Gastroesophageal sphincter (tissue), 4 donors: Measurements from ENCODE around the gene MRPL11. TPM values are rescaled to one million over a fixed set of nuclear protein-coding genes. Genes with fewer than 3 reads are reported as not detected.
A peak's percentile ranks its signal among the peaks of the same experiment; 100 is the strongest.

Source experiments
- ATAC-seq: fragments of 150-250 bp; one replicate; pipeline ENCODE4 v1.9.1; 2016; ENCODE audit warnings: mild to moderate bottlenecking, moderate library complexity
- H3K27ac ChIP-seq, 4 donors: fragments of 200-600 bp; sonication (generic) in 3 of 4; 1 replicate in 3 of 4; 2 replicates in 1 of 4; pipeline ENCODE4 v1.5.1; 2016 to 2019
- H3K27me3 ChIP-seq: fragments of 200-600 bp; sonication (generic); one replicate; pipeline ENCODE4 v1.5.1; 2019
- H3K36me3 ChIP-seq, 2 donors: fragments of 200-600 bp; sonication (generic); one replicate each; pipeline ENCODE4 v1.5.1; 2019; ENCODE audit warnings: control low read depth in 1 of 2
- H3K4me1 ChIP-seq, 3 donors: fragments of 200-600 bp; sonication (generic); 1 replicate in 2 of 3; 2 replicates in 1 of 3; pipeline ENCODE4 v1.5.1; 2016 to 2019; ENCODE audit warnings: control low read depth in 2 of 3
- H3K4me3 ChIP-seq, 2 donors: fragments of 200-600 bp; sonication (generic); one replicate each; pipeline ENCODE4 v1.5.1; 2019; ENCODE audit warnings: mild to moderate bottlenecking in 1 of 2, moderate library complexity in 1 of 2
- H3K9me3 ChIP-seq, 3 donors: fragments of 200-600 bp; sonication (generic); one replicate each; pipeline ENCODE4 v1.5.1; 2017 to 2019; ENCODE audit warnings: control low read depth in 2 of 3
- CTCF ChIP-seq, 4 experiments: fragments of 200-600 bp in 2 of 4; fragments of 450-650 bp in 2 of 4; sonication (generic) in 1 of 4; IDR thresholded peaks; one replicate each; pipeline ENCODE4 v1.5.1; 2017 to 2019; ENCODE audit warnings: antibody characterized with exemption in 4 of 4, mild to moderate bottlenecking in 2 of 4, moderate library complexity in 2 of 4
- EP300 ChIP-seq: sonication (generic); formaldehyde crosslinking; IDR thresholded peaks from one replicate; pipeline ENCODE4 v1.6.1; 2017; ENCODE audit warnings: antibody characterized with exemption, mild to moderate bottlenecking
- POLR2A ChIP-seq, 2 donors: fragments of 450-650 bp; IDR thresholded peaks; one replicate each; pipeline ENCODE4 v1.6.1; 2017; ENCODE audit warnings: antibody characterized with exemption in 2 of 2, mild to moderate bottlenecking in 2 of 2, moderate library complexity in 1 of 2
- POLR2AphosphoS5 ChIP-seq: sonication (generic); formaldehyde crosslinking; IDR thresholded peaks from one replicate; pipeline ENCODE4 v1.6.1; 2017; ENCODE audit warnings: antibody characterized with exemption
- WGBS, 2 donors: methylation state at CpG; one replicate each; pipeline ENCODE4 v1.1.5; 2018; ENCODE audit warnings: low coverage in 1 of 2; 5-methylcytosine and 5-hydroxymethylcytosine counted together
- total RNA-seq, 4 donors: library from RNA; depleted of rRNA; stranded (reverse); fragments of >200 nt; gene quantifications; one replicate each; pipeline ENCODE4 v1.1.0, GENCODE V29; 2016

Gene MRPL11
- total RNA-seq, 4 donors from 2014 or later, result 36.3 to 48.1 (median 45.6) TPM

DNA sequence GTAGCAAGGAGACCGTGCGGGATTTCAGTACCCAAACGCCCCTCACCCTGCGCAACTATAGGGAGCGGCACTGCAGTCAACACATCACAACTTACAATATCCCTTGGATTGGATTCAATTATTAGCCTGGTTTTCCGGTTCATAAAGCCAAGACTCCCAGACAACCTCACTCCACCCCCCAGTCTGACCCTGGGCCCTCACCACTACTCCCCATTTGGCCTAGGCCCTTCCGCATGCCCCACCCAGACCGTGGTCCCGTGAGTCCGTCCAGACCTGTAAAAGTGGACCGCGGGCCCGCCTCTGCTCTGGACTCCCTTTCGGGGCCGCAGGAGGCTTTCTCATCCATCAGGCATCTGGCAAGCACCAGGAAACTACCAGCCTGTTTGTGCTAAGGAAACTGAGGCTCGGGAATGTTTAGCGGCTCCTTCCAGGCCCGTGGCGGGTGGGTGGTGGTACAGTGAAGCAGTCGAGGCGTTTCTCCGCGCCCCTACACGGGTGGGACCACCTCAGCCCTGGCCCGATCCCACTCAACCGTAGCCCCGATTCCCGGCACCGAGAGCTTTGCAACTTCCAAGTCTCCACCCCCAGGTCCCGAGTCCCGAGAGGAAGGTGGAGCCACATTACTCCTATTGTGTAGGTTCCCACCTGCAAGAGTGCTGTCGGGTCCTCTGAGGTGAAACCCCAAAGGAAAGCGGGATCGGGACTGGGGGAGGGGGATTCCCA, 40.9 kb upstream of the MRPL11 start:
- H3K4me3 ChIP-seq, result peak overlapping the region; percentile 61 to 70
- H3K4me1 ChIP-seq, result peaks cover 0 to 25% (median 5%) of the 10 kb centered on the region in 3 donors
- WGBS, 2 donors, result 0% methylated on average over 2 to 7 of the region's 34 CpGs
- TF ChIP-seq EP300, result no peak
- no peak for TF ChIP-seq POLR2AphosphoS5
- TF ChIP-seq CTCF (IDR thresholded peaks at IDR 0.05), result no peak
- TF ChIP-seq POLR2A (IDR thresholded peaks at IDR 0.05), result no peak
- peak; percentile 54 for ATAC-seq
- peaks cover 0 to 40% of the 10 kb centered on the region in 2 donors for H3K36me3 ChIP-seq
- no peaks in the 10 kb centered on the region for H3K27me3 ChIP-seq
- H3K9me3 ChIP-seq, result no peaks in the 10 kb centered on the region
- peak overlapping the region; percentile 78 to 96 (median 92) for H3K27ac ChIP-seq

GRCh38 chr11:66478729-66479393, 40.2 kb upstream of the MRPL11 start:
- ATAC-seq, result no peak
- peak overlapping the region; percentile 78 to 96 (median 92) for H3K27ac ChIP-seq
- TF ChIP-seq POLR2A (IDR thresholded peaks at IDR 0.05) (no peak), EP300 (no peak), POLR2AphosphoS5 (no peak), CTCF (IDR thresholded peaks at IDR 0.05) (peak in 3 of 4 experiments; percentile 40 to 71 (median 51))
- peaks cover 0 to 25% (median 5%) of the 10 kb centered on the region in 3 donors for H3K4me1 ChIP-seq
- no peaks in the 10 kb centered on the region for H3K27me3 ChIP-seq
- no peaks in the 10 kb centered on the region for H3K9me3 ChIP-seq
- H3K36me3 ChIP-seq, result peaks cover 0 to 40% of the 10 kb centered on the region in 2 donors
- WGBS, 2 donors, result 20 to 35% methylated on average over 3 to 5 of the region's 8 CpGs
- H3K4me3 ChIP-seq, result peak overlapping the region; percentile 61 to 70

DNA sequence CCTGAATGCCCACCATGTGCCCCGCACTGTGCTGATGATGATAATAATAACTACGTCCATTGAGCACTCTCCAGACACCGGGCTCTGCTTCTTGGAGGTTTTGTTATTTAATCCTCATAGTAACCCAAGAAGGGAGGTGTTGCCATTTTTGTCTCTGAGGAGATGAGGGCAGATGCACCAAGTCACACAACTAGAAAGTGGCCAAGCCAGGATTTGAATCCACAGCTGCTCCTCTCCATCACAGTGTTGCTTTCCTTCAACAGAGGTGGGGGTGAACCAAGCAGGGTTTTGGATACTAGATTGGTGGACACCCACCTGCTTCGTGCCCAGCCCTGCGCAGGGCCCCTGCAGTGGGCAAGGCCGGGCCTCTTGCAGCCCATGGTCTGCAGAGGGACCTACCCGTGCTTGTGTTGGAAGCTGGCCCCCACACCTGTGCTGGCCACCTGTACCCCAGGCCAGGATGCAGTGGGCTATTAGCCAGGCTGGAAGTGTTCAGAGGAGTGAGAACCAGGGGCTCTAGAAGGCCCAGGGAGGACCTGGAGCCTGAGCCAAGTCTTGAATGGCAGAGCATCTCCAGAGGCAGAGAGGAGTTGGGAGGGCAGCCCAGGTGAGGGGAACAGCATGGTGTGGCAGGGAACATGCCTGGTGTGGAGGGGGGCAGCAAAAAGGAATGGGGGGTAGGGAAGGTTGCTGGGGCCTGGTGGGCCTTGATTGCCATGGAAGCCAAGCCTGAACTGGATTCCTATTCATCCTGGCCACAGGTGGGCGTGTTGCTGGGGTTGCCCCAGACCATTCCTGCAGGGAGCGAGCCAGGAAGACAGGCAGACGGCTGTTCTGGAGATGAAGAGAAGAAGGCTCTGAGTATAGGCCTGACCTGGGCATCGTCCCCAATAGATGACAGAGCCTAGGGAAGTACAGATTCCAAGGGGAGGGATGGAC, 38.9 kb upstream of the MRPL11 start:
- H3K27me3 ChIP-seq, result no peaks in the 10 kb centered on the region
- 46 to 90% methylated on average over 2 to 3 of the region's 11 CpGs for WGBS, 2 donors
- no peaks in the 10 kb centered on the region for H3K9me3 ChIP-seq
- H3K4me3 ChIP-seq, result no peak overlapping the region
- no peak for TF ChIP-seq POLR2AphosphoS5
- no peak for TF ChIP-seq POLR2A (IDR thresholded peaks at IDR 0.05)
- no peak for TF ChIP-seq EP300
- no peak for TF ChIP-seq CTCF (IDR thresholded peaks at IDR 0.05)
- peaks cover 0 to 25% (median 5%) of the 10 kb centered on the region in 3 donors for H3K4me1 ChIP-seq
- H3K36me3 ChIP-seq, result peaks cover 0 to 40% of the 10 kb centered on the region in 2 donors
- peak overlapping the region in 1 of 4 donors; percentile 2 for H3K27ac ChIP-seq
- ATAC-seq, result no peak

DNA sequence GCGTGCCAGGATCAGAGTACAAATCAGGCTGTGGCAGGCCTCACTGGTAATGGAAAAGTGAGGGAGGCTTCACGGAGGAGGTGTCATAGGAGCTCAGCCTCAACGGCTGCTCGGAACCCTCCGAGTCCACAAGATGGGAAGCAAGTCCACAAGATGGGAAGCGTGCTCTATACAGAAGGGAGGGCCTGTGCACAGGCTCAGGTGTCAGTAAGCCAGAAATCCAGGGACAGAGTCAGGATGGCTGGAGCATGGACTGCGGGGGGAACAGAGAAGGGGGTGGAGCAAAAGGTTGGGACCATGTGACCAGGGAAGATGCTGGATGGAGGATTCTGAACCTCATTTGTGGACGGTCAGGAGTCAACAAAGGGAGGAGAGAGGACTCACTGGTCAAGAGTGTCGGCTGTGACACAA, 38.2 kb upstream of the MRPL11 start:
- WGBS, 2 donors, result 33 to 46% methylated on average over 5 to 6 of the region's 9 CpGs
- Histone ChIP-seq H3K36me3 (peaks cover 0 to 47% of the 10 kb centered on the region in 2 donors), H3K27ac (no peak overlapping the region)

More for the DNA sequence above, 38.2 kb upstream of the MRPL11 start:
- TF ChIP-seq POLR2AphosphoS5, result no peak
- TF ChIP-seq POLR2A (IDR thresholded peaks at IDR 0.05), result no peak
- no peak for TF ChIP-seq CTCF (IDR thresholded peaks at IDR 0.05)
- no peak for TF ChIP-seq EP300
- H3K9me3 ChIP-seq, result no peaks in the 10 kb centered on the region
- H3K4me1 ChIP-seq, result peaks cover 0 to 25% (median 5%) of the 10 kb centered on the region in 3 donors
- H3K27me3 ChIP-seq, result no peaks in the 10 kb centered on the region
- ATAC-seq, result no peak
- no peak overlapping the region for H3K4me3 ChIP-seq
